OCI-LY3 (cell line): Measurements from ENCODE around the gene RPLP2.

Experiments used
- H2AFZ ChIP-seq: fragments of 200-600, 300-600 bp; shearing (Covaris generic); 2 replicates; pipeline ENCODE4 v1.6.0; 2014; ENCODE audit warnings: antibody characterized with exemption, low read depth, low read length
- H3K27ac ChIP-seq: fragments of 200-600, 300-600 bp; sonication (generic); 2 replicates; pipeline ENCODE4 v1.5.1; 2014; ENCODE audit warnings: mild to moderate bottlenecking, low read length, moderate library complexity, mixed read lengths
- H3K27me3 ChIP-seq: fragments of 200-600, 300-600 bp; sonication (generic); 2 replicates; pipeline ENCODE4 v1.6.1; 2014; ENCODE audit warnings: low read depth, low read length, mixed read lengths
- H3K36me3 ChIP-seq: fragments of 200-600, 300-600 bp; sonication (generic); replicated peaks from 2 replicates; pipeline ENCODE3; 2014; ENCODE audit warnings: low read depth, low read length, mixed read lengths
- H3K4me1 ChIP-seq: fragments of 300-600, 200-600 bp; sonication (generic); 2 replicates; pipeline ENCODE4 v1.6.1; 2014; ENCODE audit warnings: low read length, mixed read lengths
- H3K4me2 ChIP-seq: fragments of 200-600, 300-600 bp; sonication (generic); 2 replicates; pipeline ENCODE4 v1.6.1; 2014; ENCODE audit warnings: low read length, mixed read lengths
- H3K4me3 ChIP-seq: fragments of 300-600, 200-600 bp; sonication (generic); 2 replicates; pipeline ENCODE4 v1.5.1; 2014; ENCODE audit warnings: antibody characterized with exemption, mild to moderate bottlenecking, low read length, moderate library complexity
- H3K79me2 ChIP-seq: fragments of 300-600, 200-600 bp; shearing (Covaris generic); 2 replicates; pipeline ENCODE4 v1.6.1; 2014; ENCODE audit warnings: mild to moderate bottlenecking, low read length, mixed read lengths
- H3K9ac ChIP-seq: fragments of 300-600, 200-600 bp; shearing (Covaris generic); 2 replicates; pipeline ENCODE4 v1.6.0; 2014; ENCODE audit warnings: mild to moderate bottlenecking, low read length, moderate library complexity
- H3K9me3 ChIP-seq: fragments of 200-600, 300-600 bp; shearing (Covaris generic); 2 replicates; pipeline ENCODE4 v1.6.1; 2014; ENCODE audit warnings: low read length, mixed read lengths; ENCODE audit not compliant: insufficient read depth
- H4K20me1 ChIP-seq: fragments of 200-600, 300-600 bp; sonication (generic); 2 replicates; pipeline ENCODE4 v1.6.1; 2016; ENCODE audit warnings: low read length, mixed read lengths; ENCODE audit not compliant: insufficient read depth
- EZH2phosphoT487 ChIP-seq: fragments of 200-600 bp; shearing (Covaris generic); IDR thresholded peaks from 2 replicates; pipeline ENCODE4 v1.6.1; 2018; ENCODE audit warnings: antibody characterized with exemption, mixed run types, low read depth
- TF ChIP-seq, protein P1 (sequence below): fragments of 200-600, 300-600 bp; sonication (generic); IDR thresholded peaks from 2 replicates; pipeline ENCODE4 v1.5.1; 2014; ENCODE audit warnings: antibody characterized with exemption, low read length, low read depth

Gene RPLP2

DNA sequence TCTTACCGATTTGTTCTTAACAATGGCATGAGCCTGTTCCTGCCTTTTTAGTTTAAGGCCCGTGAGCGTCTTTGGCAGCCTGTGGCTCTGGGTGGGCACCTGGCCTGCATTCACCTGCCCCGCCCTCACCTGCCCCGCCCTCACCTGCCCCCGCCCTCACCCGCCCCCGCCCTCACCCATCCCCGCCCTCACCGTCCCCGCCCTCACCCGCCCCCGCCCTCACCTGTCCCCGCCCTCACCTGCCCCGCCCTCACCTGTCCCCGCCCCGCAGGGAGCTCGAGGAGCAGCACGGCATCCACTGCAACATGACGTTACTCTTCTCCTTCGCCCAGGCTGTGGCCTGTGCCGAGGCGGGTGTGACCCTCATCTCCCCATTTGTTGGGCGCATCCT, 46.7 kb upstream of the RPLP2 start:
- Histone ChIP-seq H3K9me3 (no peaks in the 10 kb centered on the region), H3K4me2 (no peak overlapping the region), H3K36me3 (peaks cover 41% of the 10 kb centered on the region)

DNA sequence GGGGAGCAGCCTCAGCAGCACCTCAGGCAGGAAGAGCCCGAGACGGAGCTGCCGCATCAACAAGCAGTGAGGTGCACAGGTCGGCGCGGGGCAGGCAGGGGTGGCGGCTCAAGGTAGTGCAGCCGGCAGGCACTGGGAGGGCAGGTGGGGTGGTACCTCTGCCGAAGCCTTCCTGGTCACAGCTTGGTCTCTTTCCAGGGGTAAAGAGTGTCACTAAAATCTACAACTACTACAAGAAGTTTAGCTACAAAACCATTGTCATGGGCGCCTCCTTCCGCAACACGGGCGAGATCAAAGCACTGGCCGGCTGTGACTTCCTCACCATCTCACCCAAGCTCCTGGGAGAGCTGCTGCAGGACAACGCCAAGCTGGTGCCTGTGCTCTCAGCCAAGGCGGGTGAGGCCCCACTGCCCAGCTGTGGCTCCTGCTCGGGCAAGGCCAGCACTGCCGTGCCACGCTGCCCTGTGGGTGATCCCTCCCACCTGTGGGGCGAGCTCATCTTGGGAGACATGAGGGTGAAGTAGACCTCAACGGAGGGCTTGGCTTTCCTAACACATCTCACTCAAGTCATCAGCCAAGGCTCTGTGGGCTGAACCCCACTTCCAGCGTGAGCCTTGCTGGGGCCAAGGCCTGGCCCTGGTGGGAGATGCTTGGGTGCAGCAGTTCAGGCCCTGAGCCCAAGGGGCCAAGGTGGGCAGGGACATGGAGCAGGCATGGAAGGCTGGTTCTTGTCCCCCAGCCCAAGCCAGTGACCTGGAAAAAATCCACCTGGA, 46.0 kb upstream of the RPLP2 start:
- peaks cover 41% of the 10 kb centered on the region for H3K36me3 ChIP-seq
- no peak overlapping the region for H3K9ac ChIP-seq
- H3K79me2 ChIP-seq = no peaks in the 10 kb centered on the region; the same call in 1 of the 2 replicates
- no peak overlapping the region for H3K4me3 ChIP-seq
- no peaks in the 10 kb centered on the region for H3K9me3 ChIP-seq
- no peaks in the 10 kb centered on the region for H3K4me1 ChIP-seq
- H3K4me2 ChIP-seq = no peak overlapping the region
- no peak for TF ChIP-seq EZH2phosphoT487
- TF ChIP-seq, protein P1, sequence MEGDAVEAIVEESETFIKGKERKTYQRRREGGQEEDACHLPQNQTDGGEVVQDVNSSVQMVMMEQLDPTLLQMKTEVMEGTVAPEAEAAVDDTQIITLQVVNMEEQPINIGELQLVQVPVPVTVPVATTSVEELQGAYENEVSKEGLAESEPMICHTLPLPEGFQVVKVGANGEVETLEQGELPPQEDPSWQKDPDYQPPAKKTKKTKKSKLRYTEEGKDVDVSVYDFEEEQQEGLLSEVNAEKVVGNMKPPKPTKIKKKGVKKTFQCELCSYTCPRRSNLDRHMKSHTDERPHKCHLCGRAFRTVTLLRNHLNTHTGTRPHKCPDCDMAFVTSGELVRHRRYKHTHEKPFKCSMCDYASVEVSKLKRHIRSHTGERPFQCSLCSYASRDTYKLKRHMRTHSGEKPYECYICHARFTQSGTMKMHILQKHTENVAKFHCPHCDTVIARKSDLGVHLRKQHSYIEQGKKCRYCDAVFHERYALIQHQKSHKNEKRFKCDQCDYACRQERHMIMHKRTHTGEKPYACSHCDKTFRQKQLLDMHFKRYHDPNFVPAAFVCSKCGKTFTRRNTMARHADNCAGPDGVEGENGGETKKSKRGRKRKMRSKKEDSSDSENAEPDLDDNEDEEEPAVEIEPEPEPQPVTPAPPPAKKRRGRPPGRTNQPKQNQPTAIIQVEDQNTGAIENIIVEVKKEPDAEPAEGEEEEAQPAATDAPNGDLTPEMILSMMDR = no peak
- H3K27ac ChIP-seq = no peak overlapping the region
- no peaks in the 10 kb centered on the region for H3K27me3 ChIP-seq
- H2AFZ ChIP-seq = no peak overlapping the region
- peaks cover 24% of the 10 kb centered on the region for H4K20me1 ChIP-seq

More for the DNA sequence above, 46.7 kb upstream of the RPLP2 start:
- H3K27me3 ChIP-seq = no peaks in the 10 kb centered on the region
- H3K4me1 ChIP-seq = no peaks in the 10 kb centered on the region
- H3K4me3 ChIP-seq = no peak overlapping the region
- no peaks in the 10 kb centered on the region; the same call in 1 of the 2 replicates for H3K79me2 ChIP-seq
- no peak overlapping the region for H3K9ac ChIP-seq
- peaks cover 24% of the 10 kb centered on the region for H4K20me1 ChIP-seq
- TF ChIP-seq, protein P1 = no peak
- TF ChIP-seq EZH2phosphoT487 = no peak
- no peak overlapping the region for H3K27ac ChIP-seq
- H2AFZ ChIP-seq = no peak overlapping the region

DNA sequence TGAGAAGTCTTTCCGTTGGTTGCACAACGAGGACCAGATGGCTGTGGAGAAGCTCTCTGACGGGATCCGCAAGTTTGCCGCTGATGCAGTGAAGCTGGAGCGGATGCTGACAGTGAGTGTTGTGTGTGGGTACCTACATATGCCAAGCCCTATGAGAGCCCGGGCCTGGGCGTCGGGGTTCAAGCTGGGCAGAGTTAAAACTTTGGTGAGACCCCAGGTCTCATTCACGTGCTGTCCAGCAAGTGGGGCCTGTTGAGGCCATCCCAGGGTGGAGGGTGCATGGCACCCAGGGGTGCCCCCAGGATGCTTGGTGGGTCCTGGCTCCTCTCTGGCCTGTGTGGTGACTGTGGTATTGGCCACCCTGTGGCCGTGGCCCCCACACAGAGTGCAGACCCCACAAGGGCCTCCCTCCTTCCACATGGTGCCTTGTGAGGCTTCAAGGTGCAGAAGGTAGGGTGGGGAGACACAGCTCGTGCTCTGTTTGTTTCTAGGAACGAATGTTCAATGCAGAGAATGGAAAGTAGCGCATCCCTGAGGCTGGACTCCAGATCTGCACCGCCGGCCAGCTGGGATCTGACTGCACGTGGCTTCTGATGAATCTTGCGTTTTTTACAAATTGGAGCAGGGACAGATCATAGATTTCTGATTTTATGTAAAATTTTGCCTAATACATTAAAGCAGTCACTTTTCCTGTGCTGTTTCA, 45.3 kb upstream of the RPLP2 start:
- H4K20me1 ChIP-seq = peaks cover 24% of the 10 kb centered on the region
- no peaks in the 10 kb centered on the region for H3K27me3 ChIP-seq
- H3K9me3 ChIP-seq = no peaks in the 10 kb centered on the region
- no peak overlapping the region for H3K4me2 ChIP-seq
- TF ChIP-seq, protein P1 = no peak
- no peak for TF ChIP-seq EZH2phosphoT487
- H3K4me1 ChIP-seq = no peaks in the 10 kb centered on the region
- peaks cover 38% of the 10 kb centered on the region for H3K36me3 ChIP-seq
- no peaks in the 10 kb centered on the region; the same call in 1 of the 2 replicates for H3K79me2 ChIP-seq
- no peak overlapping the region for H3K27ac ChIP-seq
- H3K9ac ChIP-seq = no peak overlapping the region
- no peak overlapping the region for H2AFZ ChIP-seq
- no peak overlapping the region for H3K4me3 ChIP-seq
